Neuronal stem cell (in vitro differentiated cells): ENCODE measurements around the gene RBFA.

Experiments
- DNase-seq: peaks from one replicate; pipeline ENCODE4 v3.0.0-alpha.2; 2013; ENCODE audit warnings: low spot score
- H2AFZ ChIP-seq: one replicate; pipeline ENCODE4 v1.6.1; 2013; ENCODE audit warnings: mild to moderate bottlenecking, low read length, inconsistent platforms
- H2AK5ac ChIP-seq: 2 replicates; pipeline ENCODE4 v1.6.1; 2013; ENCODE audit warnings: low read depth, mild to moderate bottlenecking, inconsistent platforms, low read length, moderate library complexity, mixed read lengths
- H2BK120ac ChIP-seq: 2 replicates; pipeline ENCODE4 v1.6.1; 2013; ENCODE audit warnings: low read depth, mild to moderate bottlenecking, inconsistent platforms, low read length, moderate library complexity, mixed read lengths
- H2BK12ac ChIP-seq: one replicate; pipeline ENCODE4 v1.6.1; 2013; ENCODE audit warnings: low read length, inconsistent platforms
- H2BK15ac ChIP-seq: 2 replicates; pipeline ENCODE4 v1.6.1; 2013; ENCODE audit warnings: mild to moderate bottlenecking, low read length, inconsistent platforms, mixed read lengths
- H2BK5ac ChIP-seq: one replicate; pipeline ENCODE4 v1.6.1; 2013; ENCODE audit warnings: inconsistent platforms, mild to moderate bottlenecking, low read length, moderate library complexity
- H3K14ac ChIP-seq: one replicate; pipeline ENCODE4 v1.6.1; 2013; ENCODE audit warnings: low read length, inconsistent platforms
- H3K18ac ChIP-seq: 2 replicates; pipeline ENCODE4 v1.6.1; 2013; ENCODE audit warnings: low read length, inconsistent platforms
- H3K23ac ChIP-seq: 2 replicates; pipeline ENCODE4 v1.6.1; 2013; ENCODE audit warnings: low read depth, mild to moderate bottlenecking, mixed read lengths, low read length, inconsistent platforms; ENCODE audit not compliant: poor library complexity
- H3K27ac ChIP-seq: replicated peaks from 3 replicates; pipeline ENCODE4 v1.5.1; 2013; ENCODE audit warnings: low read length, inconsistent platforms
- H3K27me3 ChIP-seq, 3 experiments: 2 replicates each; pipeline ENCODE4 v1.6.1; 2013; ENCODE audit warnings: low read length in 3 of 3, mild to moderate bottlenecking in 2 of 3, inconsistent platforms in 1 of 3, low read depth in 1 of 3, mixed read lengths in 1 of 3, moderate library complexity in 1 of 3; ENCODE audit not compliant: control insufficient read depth in 3 of 3, insufficient read depth in 3 of 3
- H3K36me3 ChIP-seq, 2 donors: replicated peaks in 1 of 2; 2 replicates each; pipeline ENCODE4 v1.6.1; 2013; ENCODE audit warnings: low read length in 2 of 2; ENCODE audit not compliant: control insufficient read depth in 2 of 2, insufficient read depth in 2 of 2
- H3K4ac ChIP-seq: 2 replicates; pipeline ENCODE4 v1.6.1; 2013; ENCODE audit warnings: inconsistent platforms, mild to moderate bottlenecking, low read length, moderate library complexity
- H3K4me1 ChIP-seq, 2 donors: 1 replicate in 1 of 2; 2 replicates in 1 of 2; pipeline ENCODE4 v1.6.1; 2013; ENCODE audit warnings: low read length in 2 of 2, low read depth in 1 of 2; ENCODE audit not compliant: control insufficient read depth in 2 of 2, insufficient read depth in 1 of 2
- H3K4me2 ChIP-seq: one replicate; pipeline ENCODE4 v1.6.1; 2013; ENCODE audit warnings: mild to moderate bottlenecking, low read length, inconsistent platforms; ENCODE audit not compliant: insufficient read depth, poor library complexity, severe bottlenecking
- H3K4me3 ChIP-seq, 2 donors: 2 replicates each; pipeline ENCODE4 v1.5.1; 2013; ENCODE audit warnings: low read length in 2 of 2, mild to moderate bottlenecking in 2 of 2, inconsistent platforms in 1 of 2, moderate library complexity in 1 of 2
- H3K79me1 ChIP-seq: one replicate; pipeline ENCODE4 v1.6.1; 2013; ENCODE audit warnings: low read depth, mild to moderate bottlenecking, inconsistent platforms, low read length, moderate library complexity
- H3K9ac ChIP-seq: one replicate; pipeline ENCODE4 v1.6.1; 2013; ENCODE audit warnings: mild to moderate bottlenecking, low read depth, low read length, inconsistent platforms; ENCODE audit not compliant: poor library complexity
- H3K9me3 ChIP-seq, 2 donors: replicated peaks in 1 of 2; 2 replicates each; pipeline versions ENCODE3 to v1.6.1; 2013; ENCODE audit warnings: low read length in 2 of 2, mild to moderate bottlenecking in 2 of 2, inconsistent platforms in 1 of 2, low read depth in 1 of 2, mixed read lengths in 1 of 2, moderate library complexity in 1 of 2; ENCODE audit not compliant: control insufficient read depth in 2 of 2, insufficient read depth in 1 of 2
- H4K8ac ChIP-seq: one replicate; pipeline ENCODE4 v1.6.1; 2013; ENCODE audit warnings: low read depth, mild to moderate bottlenecking, inconsistent platforms, low read length, moderate library complexity
- H4K91ac ChIP-seq: one replicate; pipeline ENCODE4 v1.6.1; 2013; ENCODE audit warnings: low read length, low read depth, mild to moderate bottlenecking, inconsistent platforms; ENCODE audit not compliant: poor library complexity
- whole genome bisulfite sequencing, 2 donors: extraction: QIAGEN DNeasy Blood & Tissue Kit; methylation state at CpG; one replicate each; pipeline ENCODE4 v1.1.7; 2013; ENCODE audit warnings: missing lambda C conversion rate in 2 of 2, mixed read lengths in 1 of 2; ENCODE audit not compliant: insufficient read length in 2 of 2, insufficient replicate concordance in 1 of 2; ENCODE audit errors: extremely low coverage in 2 of 2; 5-methylcytosine and 5-hydroxymethylcytosine counted together

RBFA gene

DNA sequence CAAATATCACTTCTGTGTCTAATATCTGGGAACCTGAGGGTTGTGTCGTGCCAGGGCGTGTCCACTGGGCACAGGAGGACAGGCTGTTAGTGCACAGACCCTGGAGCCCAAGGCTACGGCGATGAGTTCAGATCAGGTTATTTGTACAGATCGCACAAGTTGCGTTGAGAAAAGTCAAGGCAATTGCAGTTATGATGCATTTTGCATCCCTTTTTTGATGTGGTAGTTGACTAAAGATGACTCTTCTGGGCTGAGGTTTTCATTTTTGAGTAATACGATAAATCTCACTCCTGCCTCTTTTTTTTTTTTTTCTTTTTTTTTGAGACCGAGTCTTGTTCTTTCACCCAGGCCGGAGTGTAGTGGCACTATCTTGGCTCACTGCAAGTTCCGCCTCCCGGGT lies 7.2 kb downstream of the RBFA start:
- Histone ChIP-seq H3K9ac (no peak overlapping the region), H3K23ac (no peak overlapping the region), H2BK5ac (no peak overlapping the region), H3K79me1 (peaks cover 4% of the 10 kb centered on the region), H3K4me3 (no peak overlapping the region), H4K8ac (no peak overlapping the region), H2BK15ac (no peak overlapping the region), H3K27me3 (no peaks in the 10 kb centered on the region), H2BK12ac (no peak overlapping the region), H3K14ac (no peak overlapping the region), H3K27ac (no peak overlapping the region), H2AFZ (no peak overlapping the region), H2BK120ac (no peak overlapping the region), H3K4me1 (no peaks in the 10 kb centered on the region), H3K9me3 (peaks cover 0 to 1% of the 10 kb centered on the region in 2 donors), H3K4me2 (no peak overlapping the region), H3K18ac (no peak overlapping the region), H3K36me3 (peaks cover 30 to 92% of the 10 kb centered on the region in 2 donors), H3K4ac (no peak overlapping the region), H2AK5ac (no peak overlapping the region), H4K91ac (no peak overlapping the region)
- no peak for DNase-seq
- WGBS, 2 donors = no CpG with 5 or more reads among the region's 11 CpGs

GRCh38 chr18:80042785-80043184 lies 8.6 kb downstream of the RBFA start:
- Histone ChIP-seq H2BK12ac (no peak overlapping the region), H3K9me3 (peaks cover 0 to 1% of the 10 kb centered on the region in 2 donors), H2BK15ac (no peak overlapping the region), H3K4ac (no peak overlapping the region), H4K8ac (no peak overlapping the region), H3K4me2 (no peak overlapping the region), H3K4me3 (no peak overlapping the region), H2AFZ (no peak overlapping the region), H3K27me3 (no peaks in the 10 kb centered on the region), H3K14ac (no peak overlapping the region), H3K79me1 (peaks cover 2% of the 10 kb centered on the region), H2BK120ac (no peak overlapping the region), H3K36me3 (peaks cover 29 to 95% of the 10 kb centered on the region in 2 donors), H2BK5ac (no peak overlapping the region), H3K23ac (no peak overlapping the region), H4K91ac (no peak overlapping the region), H3K18ac (no peak overlapping the region), H3K9ac (no peak overlapping the region), H2AK5ac (no peak overlapping the region), H3K4me1 (no peaks in the 10 kb centered on the region), H3K27ac (no peak overlapping the region)
- no CpG with 5 or more reads among the region's 4 CpGs for WGBS, 2 donors
- DNase-seq = no peak

- no peak overlapping the region for H2BK15ac ChIP-seq
- peaks cover 2% of the 10 kb centered on the region for H3K79me1 ChIP-seq
- peaks cover 0 to 8% of the 10 kb centered on the region in 2 donors for H3K9me3 ChIP-seq
- no peak overlapping the region for H2AFZ ChIP-seq
- H4K8ac ChIP-seq = no peak overlapping the region
- H3K27ac ChIP-seq = no peak overlapping the region
- no peak overlapping the region for H2AK5ac ChIP-seq
- no peak overlapping the region for H2BK12ac ChIP-seq
- no peak overlapping the region for H4K91ac ChIP-seq
- WGBS, 2 donors = no CpG with 5 or more reads among the region's 11 CpGs
- no peaks in the 10 kb centered on the region for H3K27me3 ChIP-seq
- DNase-seq = no peak
- peaks cover 36 to 95% of the 10 kb centered on the region in 2 donors for H3K36me3 ChIP-seq
- no peak overlapping the region for H3K14ac ChIP-seq
- H2BK5ac ChIP-seq = no peak overlapping the region
- no peak overlapping the region for H2BK120ac ChIP-seq
- no peak overlapping the region for H3K18ac ChIP-seq
- no peak overlapping the region for H3K4me2 ChIP-seq
- H3K4me3 ChIP-seq = no peak overlapping the region
- H3K4me1 ChIP-seq = no peaks in the 10 kb centered on the region
- no peak overlapping the region for H3K23ac ChIP-seq
- peak overlapping the region; percentile 54 for H3K9ac ChIP-seq
- H3K4ac ChIP-seq = no peak overlapping the region
Observed at GRCh38 chr18:80044072-80044471, 9.8 kb downstream of the RBFA start.

DNA sequence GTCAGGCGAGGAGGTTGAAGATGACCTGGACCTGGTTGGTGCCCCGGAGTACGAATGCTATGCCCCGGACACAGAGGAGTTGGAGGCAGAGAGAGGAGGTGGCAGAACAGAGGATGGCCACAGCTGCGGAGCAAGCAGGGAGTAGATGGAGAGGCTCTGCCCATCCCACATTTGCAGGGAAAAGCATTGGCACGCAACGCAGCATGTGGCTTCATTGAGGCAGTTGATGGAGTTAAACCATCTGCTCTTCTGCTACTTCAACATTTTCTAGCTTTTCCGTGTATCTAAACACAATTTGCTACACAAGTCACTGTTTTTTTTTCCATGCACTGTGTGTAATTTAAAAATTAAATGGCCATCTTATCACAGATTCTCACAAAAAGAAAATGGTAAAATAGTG lies 11.8 kb downstream of the RBFA start:
- peaks cover 49 to 95% of the 10 kb centered on the region in 2 donors for H3K36me3 ChIP-seq
- H3K4me1 ChIP-seq = no peaks in the 10 kb centered on the region
- peaks cover 2% of the 10 kb centered on the region for H3K79me1 ChIP-seq
- no peak overlapping the region for H3K18ac ChIP-seq
- H2AK5ac ChIP-seq = no peak overlapping the region
- no peak overlapping the region for H3K9ac ChIP-seq
- H2AFZ ChIP-seq = no peak overlapping the region
- H2BK15ac ChIP-seq = no peak overlapping the region
- H3K4me3 ChIP-seq = no peak overlapping the region
- H3K27ac ChIP-seq = no peak overlapping the region
- WGBS, 2 donors = no CpG with 5 or more reads among the region's 8 CpGs
- no peak overlapping the region for H3K23ac ChIP-seq
- no peak overlapping the region for H3K14ac ChIP-seq
- H4K8ac ChIP-seq = no peak overlapping the region
- H4K91ac ChIP-seq = no peak overlapping the region
- no peaks in the 10 kb centered on the region for H3K27me3 ChIP-seq
- H3K4me2 ChIP-seq = no peak overlapping the region
- H2BK5ac ChIP-seq = no peak overlapping the region
- DNase-seq = no peak
- no peak overlapping the region for H2BK12ac ChIP-seq
- H3K4ac ChIP-seq = no peak overlapping the region
- H3K9me3 ChIP-seq = peaks cover 9 to 19% of the 10 kb centered on the region in 2 donors
- H2BK120ac ChIP-seq = no peak overlapping the region
